Activated naive CD8-positive, alpha-beta T cell treated with anti-CD3 and anti-CD28 coated beads, Interleukin-2, amount 50 U/mL, for 24 hours (primary cell): ENCODE data around the gene PAX2.

Experiments
- ATAC-seq: fragments of 150-1000 bp; cut with Tn5 transposase; one replicate; pipeline ENCODE4 v1.10.0; 2021
- DNase-seq: peaks from one replicate; pipeline ENCODE4 v3.0.0; 2021
- H3K27ac Mint-ChIP-seq: one replicate; pipeline ENCODE4 v1.8.0; 2021; ENCODE audit warnings: mild to moderate bottlenecking, mixed read lengths
- H3K27me3 Mint-ChIP-seq: one replicate; pipeline ENCODE4 v1.8.0; 2021; ENCODE audit warnings: mixed read lengths
- H3K36me3 Mint-ChIP-seq: one replicate; pipeline ENCODE4 v1.8.0; 2021; ENCODE audit warnings: low read depth, mixed read lengths
- H3K4me1 Mint-ChIP-seq: one replicate; pipeline ENCODE4 v1.8.0; 2021; ENCODE audit warnings: mixed read lengths
- H3K4me3 Mint-ChIP-seq: one replicate; pipeline ENCODE4 v1.8.0; 2021; ENCODE audit warnings: mild to moderate bottlenecking, moderate library complexity, mixed read lengths
- H3K9me3 Mint-ChIP-seq: one replicate; pipeline ENCODE4 v1.8.0; 2021; ENCODE audit warnings: mixed read lengths

Gene PAX2

GRCh38 chr10:100878291-100878910, 133.0 kb downstream of the PAX2 start:
- H3K27me3 Mint-ChIP-seq, result peaks cover 1% of the 10 kb centered on the region
- no peaks in the 10 kb centered on the region for H3K9me3 Mint-ChIP-seq
- ATAC-seq (peak; percentile 67), DNase-seq (peak; percentile 30)
- H3K36me3 Mint-ChIP-seq, result no peaks in the 10 kb centered on the region
- no peaks in the 10 kb centered on the region for H3K4me1 Mint-ChIP-seq
- no peak overlapping the region for H3K4me3 Mint-ChIP-seq
- H3K27ac Mint-ChIP-seq, result no peak overlapping the region
